HG03354 (cell line): ENCODE results near the gene PDE4D.
A peak's percentile ranks its signal among the peaks of the same experiment; 100 is the strongest.
"Not testable (repeated sequence)": the region's sequence is repeated elsewhere in the genome, so short reads cannot be mapped to it uniquely, and the experiment has no call there.

Experiments used
- ATAC-seq: cut with Tn5 transposase; IDR thresholded peaks from one replicate; pipeline ENCODE4 v1.9.1; 2021; ENCODE audit warnings: mild to moderate bottlenecking; ENCODE audit not compliant: unreplicated experiment, poor library complexity, severe bottlenecking

PDE4D gene

GRCh38 chr5:59064293-59064692, 829.2 kb downstream of the PDE4D start:
- no peak for ATAC-seq

- no peak for ATAC-seq
Measured at GRCh38 chr5:59062986-59063683, 830.4 kb downstream of the PDE4D start.

- no peak for ATAC-seq
Measured at GRCh38 chr5:59061377-59061776, 832.1 kb downstream of the PDE4D start.

- ATAC-seq: no peak
Measured at GRCh38 chr5:59058969-59059687, 834.4 kb downstream of the PDE4D start.

- no peak for ATAC-seq
Measured at GRCh38 chr5:59058237-59058636, 835.3 kb downstream of the PDE4D start.

GRCh38 chr5:59056599-59056998, 836.9 kb downstream of the PDE4D start:
- not testable (repeated sequence) for ATAC-seq

GRCh38 chr5:59055745-59056448, 837.6 kb downstream of the PDE4D start:
- ATAC-seq: no peak

- no peak for ATAC-seq
Measured at GRCh38 chr5:59054963-59055528, 838.5 kb downstream of the PDE4D start.

GRCh38 chr5:59051951-59052350, 841.6 kb downstream of the PDE4D start:
- ATAC-seq: no peak

GRCh38 chr5:59049095-59049494, 844.4 kb downstream of the PDE4D start:
- ATAC-seq: no peak

GRCh38 chr5:59042201-59043055, 851.1 kb downstream of the PDE4D start:
- ATAC-seq: no peak

GRCh38 chr5:59041355-59041754, 852.2 kb downstream of the PDE4D start:
- no peak for ATAC-seq

GRCh38 chr5:59040804-59041201, 852.7 kb downstream of the PDE4D start:
- no peak for ATAC-seq

GRCh38 chr5:59040024-59040803, 853.3 kb downstream of the PDE4D start:
- ATAC-seq: no peak

GRCh38 chr5:59039296-59040023, 854.1 kb downstream of the PDE4D start:
- ATAC-seq: peak; percentile 67

GRCh38 chr5:59038798-59039295, 854.7 kb downstream of the PDE4D start:
- peak; percentile 41 for ATAC-seq

GRCh38 chr5:59037941-59038797, 855.4 kb downstream of the PDE4D start:
- ATAC-seq: no peak
